ENCODE results near the gene INPP5B.
"Not testable (repeated sequence)": the region's sequence is repeated elsewhere in the genome, so short reads cannot be mapped to it uniquely, and the experiment has no call there.

INPP5B gene

GRCh38 chr1:37964106-37964505, 17.3 kb upstream of the INPP5B start:
- H3K4me1 ChIP-seq (ENCODE audit: control insufficient read depth, insufficient read depth, low read length); H3K4me3 ChIP-seq (ENCODE audit: low read depth, low read length); H3K27me3 ChIP-seq (ENCODE audit: control insufficient read depth, insufficient read depth, low read length); H3K9me3 ChIP-seq (ENCODE audit: control insufficient read depth, insufficient read depth, low read length); H3K9ac ChIP-seq (ENCODE audit: low read depth, low read length): not testable (repeated sequence)
- H3K36me3 ChIP-seq (ENCODE audit: control insufficient read depth, insufficient read depth, low read length) = peaks cover 35% of the 10 kb centered on the region

- Histone ChIP-seq H3K9me3 (ENCODE audit: control insufficient read depth, insufficient read depth, low read length) (no peaks in the 10 kb centered on the region), H3K4me3 (ENCODE audit: low read depth, low read length) (no peak overlapping the region), H3K36me3 (ENCODE audit: control insufficient read depth, insufficient read depth, low read length) (peaks cover 23% of the 10 kb centered on the region), H3K4me1 (ENCODE audit: control insufficient read depth, insufficient read depth, low read length) (no peaks in the 10 kb centered on the region), H3K9ac (ENCODE audit: low read depth, low read length) (no peak overlapping the region), H3K27me3 (ENCODE audit: control insufficient read depth, insufficient read depth, low read length) (no peaks in the 10 kb centered on the region)
Measured at GRCh38 chr1:37958690-37959089, 11.8 kb upstream of the INPP5B start.

- peaks cover 17% of the 10 kb centered on the region for H3K36me3 ChIP-seq (ENCODE audit: control insufficient read depth, insufficient read depth, low read length)
Measured at GRCh38 chr1:37955685-37956084, 8.8 kb upstream of the INPP5B start.

GRCh38 chr1:37954316-37954971, 7.6 kb upstream of the INPP5B start:
- Histone ChIP-seq H3K4me3 (ENCODE audit: low read depth, low read length) (no peak overlapping the region), H3K9ac (ENCODE audit: low read depth, low read length) (no peak overlapping the region), H3K4me1 (ENCODE audit: control insufficient read depth, insufficient read depth, low read length) (no peaks in the 10 kb centered on the region), H3K27me3 (ENCODE audit: control insufficient read depth, insufficient read depth, low read length) (no peaks in the 10 kb centered on the region), H3K9me3 (ENCODE audit: control insufficient read depth, insufficient read depth, low read length) (no peaks in the 10 kb centered on the region), H3K36me3 (ENCODE audit: control insufficient read depth, insufficient read depth, low read length) (peaks cover 13% of the 10 kb centered on the region)

More at GRCh38 chr1:37955685-37956084, 8.8 kb upstream of the INPP5B start:
- H3K9me3 ChIP-seq (ENCODE audit: control insufficient read depth, insufficient read depth, low read length) = no peaks in the 10 kb centered on the region
- no peaks in the 10 kb centered on the region for H3K4me1 ChIP-seq (ENCODE audit: control insufficient read depth, insufficient read depth, low read length)
- no peaks in the 10 kb centered on the region for H3K27me3 ChIP-seq (ENCODE audit: control insufficient read depth, insufficient read depth, low read length)
- H3K4me3 ChIP-seq (ENCODE audit: low read depth, low read length) = no peak overlapping the region
- no peak overlapping the region for H3K9ac ChIP-seq (ENCODE audit: low read depth, low read length)

- Histone ChIP-seq H3K4me1 (ENCODE audit: control insufficient read depth, insufficient read depth, low read length) (no peaks in the 10 kb centered on the region), H3K27me3 (ENCODE audit: control insufficient read depth, insufficient read depth, low read length) (no peaks in the 10 kb centered on the region)
Measured at GRCh38 chr1:37952738-37953137, 5.9 kb upstream of the INPP5B start.

GRCh38 chr1:37951783-37952624, 5.2 kb upstream of the INPP5B start:
- Histone ChIP-seq H3K36me3 (ENCODE audit: control insufficient read depth, insufficient read depth, low read length) (peaks cover 1% of the 10 kb centered on the region), H3K9ac (ENCODE audit: low read depth, low read length) (no peak overlapping the region), H3K9me3 (ENCODE audit: control insufficient read depth, insufficient read depth, low read length) (no peaks in the 10 kb centered on the region), H3K4me3 (ENCODE audit: low read depth, low read length) (no peak overlapping the region), H3K4me1 (ENCODE audit: control insufficient read depth, insufficient read depth, low read length) (no peaks in the 10 kb centered on the region), H3K27me3 (ENCODE audit: control insufficient read depth, insufficient read depth, low read length) (no peaks in the 10 kb centered on the region)

More at GRCh38 chr1:37952738-37953137, 5.9 kb upstream of the INPP5B start:
- Histone ChIP-seq H3K36me3 (ENCODE audit: control insufficient read depth, insufficient read depth, low read length) (peaks cover 3% of the 10 kb centered on the region), H3K4me3 (ENCODE audit: low read depth, low read length) (no peak overlapping the region), H3K9ac (ENCODE audit: low read depth, low read length) (no peak overlapping the region), H3K9me3 (ENCODE audit: control insufficient read depth, insufficient read depth, low read length) (no peaks in the 10 kb centered on the region)

- H3K9ac ChIP-seq (ENCODE audit: low read depth, low read length) = no peak overlapping the region
- no peaks in the 10 kb centered on the region for H3K36me3 ChIP-seq (ENCODE audit: control insufficient read depth, insufficient read depth, low read length)
- H3K4me3 ChIP-seq (ENCODE audit: low read depth, low read length) = no peak overlapping the region
- peaks cover 3% of the 10 kb centered on the region for H3K4me1 ChIP-seq (ENCODE audit: control insufficient read depth, insufficient read depth, low read length)
- H3K9me3 ChIP-seq (ENCODE audit: control insufficient read depth, insufficient read depth, low read length) = no peaks in the 10 kb centered on the region
- H3K27me3 ChIP-seq (ENCODE audit: control insufficient read depth, insufficient read depth, low read length) = no peaks in the 10 kb centered on the region
Measured at GRCh38 chr1:37951041-37951782, 4.4 kb upstream of the INPP5B start.

GRCh38 chr1:37949524-37950152, 2.8 kb upstream of the INPP5B start:
- Histone ChIP-seq H3K4me3 (ENCODE audit: low read depth, low read length) (no peak overlapping the region), H3K27me3 (ENCODE audit: control insufficient read depth, insufficient read depth, low read length) (no peaks in the 10 kb centered on the region), H3K36me3 (ENCODE audit: control insufficient read depth, insufficient read depth, low read length) (no peaks in the 10 kb centered on the region), H3K9ac (ENCODE audit: low read depth, low read length) (no peak overlapping the region), H3K4me1 (ENCODE audit: control insufficient read depth, insufficient read depth, low read length) (peaks cover 6% of the 10 kb centered on the region), H3K9me3 (ENCODE audit: control insufficient read depth, insufficient read depth, low read length) (no peaks in the 10 kb centered on the region)

- no peaks in the 10 kb centered on the region for H3K36me3 ChIP-seq (ENCODE audit: control insufficient read depth, insufficient read depth, low read length)
- no peaks in the 10 kb centered on the region for H3K27me3 ChIP-seq (ENCODE audit: control insufficient read depth, insufficient read depth, low read length)
- no peak overlapping the region for H3K4me3 ChIP-seq (ENCODE audit: low read depth, low read length)
- no peak overlapping the region for H3K9ac ChIP-seq (ENCODE audit: low read depth, low read length)
- H3K9me3 ChIP-seq (ENCODE audit: control insufficient read depth, insufficient read depth, low read length) = no peaks in the 10 kb centered on the region
- peaks cover 6% of the 10 kb centered on the region for H3K4me1 ChIP-seq (ENCODE audit: control insufficient read depth, insufficient read depth, low read length)
Measured at GRCh38 chr1:37948841-37949240, 2.0 kb upstream of the INPP5B start.

GRCh38 chr1:37948166-37948565, 1.3 kb upstream of the INPP5B start:
- no peaks in the 10 kb centered on the region for H3K27me3 ChIP-seq (ENCODE audit: control insufficient read depth, insufficient read depth, low read length)
- no peak overlapping the region for H3K4me3 ChIP-seq (ENCODE audit: low read depth, low read length)
- H3K4me1 ChIP-seq (ENCODE audit: control insufficient read depth, insufficient read depth, low read length) = peaks cover 6% of the 10 kb centered on the region
- H3K9me3 ChIP-seq (ENCODE audit: control insufficient read depth, insufficient read depth, low read length) = no peaks in the 10 kb centered on the region
- H3K9ac ChIP-seq (ENCODE audit: low read depth, low read length) = no peak overlapping the region
- no peaks in the 10 kb centered on the region for H3K36me3 ChIP-seq (ENCODE audit: control insufficient read depth, insufficient read depth, low read length)

- H3K36me3 ChIP-seq (ENCODE audit: control insufficient read depth, insufficient read depth, low read length) = no peaks in the 10 kb centered on the region
- H3K9me3 ChIP-seq (ENCODE audit: control insufficient read depth, insufficient read depth, low read length) = no peaks in the 10 kb centered on the region
- H3K4me1 ChIP-seq (ENCODE audit: control insufficient read depth, insufficient read depth, low read length) = peaks cover 6% of the 10 kb centered on the region
- no peak overlapping the region for H3K9ac ChIP-seq (ENCODE audit: low read depth, low read length)
- peak overlapping the region; percentile 73 for H3K4me3 ChIP-seq (ENCODE audit: low read depth, low read length)
- H3K27me3 ChIP-seq (ENCODE audit: control insufficient read depth, insufficient read depth, low read length) = no peaks in the 10 kb centered on the region
Measured at GRCh38 chr1:37947364-37947763, 511 bp upstream of the INPP5B start.
